K562 (cell line): ENCODE data around the gene DNAJA1. TPM values are rescaled to one million over a fixed set of nuclear protein-coding genes. Genes with fewer than 3 reads are reported as not detected.

Experiments
- BCOR ChIP-seq: fragments of 450-650 bp; IDR thresholded peaks from 2 replicates; pipeline ENCODE4 v1.6.1; 2016
- KAT2B ChIP-seq: IDR thresholded peaks from one replicate; pipeline ENCODE4 v1.6.1; 2012; ENCODE audit warnings: low read depth, mild to moderate bottlenecking, control low read depth, inconsistent platforms, low read length, moderate library complexity
- KDM4B ChIP-seq, 2 experiments: fragments of 450-650 bp in 1 of 2; sonication (generic) in 1 of 2; IDR thresholded peaks; 2 replicates each; pipeline ENCODE4 v1.6.1; 2016 to 2017; ENCODE audit warnings: borderline replicate concordance in 2 of 2, antibody characterized with exemption in 1 of 2, low read depth in 1 of 2, mild to moderate bottlenecking in 1 of 2
- MCM3 ChIP-seq: fragments of 450-650 bp; IDR thresholded peaks from 2 replicates; pipeline ENCODE4 v1.6.1; 2016
- MEIS2 ChIP-seq: fragments of 450-650 bp; IDR thresholded peaks from 2 replicates; pipeline ENCODE4 v1.6.1; 2014; ENCODE audit warnings: mild to moderate bottlenecking; ENCODE audit not compliant: partially characterized antibody
- PRDM10 ChIP-seq: fragments of 450-650 bp; IDR thresholded peaks from 2 replicates; pipeline ENCODE4 v1.6.1; 2018; ENCODE audit not compliant: partially characterized antibody
- RFX5 ChIP-seq: IDR thresholded peaks from 2 replicates; pipeline ENCODE4 v1.6.1; 2011; ENCODE audit warnings: low read depth, mild to moderate bottlenecking, improper control_type of control experiment, low read length
- SRSF7 ChIP-seq: fragments of 200-400 bp; formaldehyde crosslinking; optimal IDR thresholded peaks from 2 replicates; pipeline ENCODE3; 2017; ENCODE audit warnings: mild to moderate bottlenecking, low read depth, low read length
- YY1 ChIP-seq, 3 experiments: IDR thresholded peaks; 2 replicates each; pipeline ENCODE4 v1.6.1; 2011; ENCODE audit warnings: low read length in 2 of 3, mild to moderate bottlenecking in 2 of 3, moderate library complexity in 2 of 3, borderline replicate concordance in 1 of 3, control low read depth in 1 of 3, low read depth in 1 of 3; ENCODE audit not compliant: insufficient read depth in 3 of 3, insufficient replicate concordance in 2 of 3, control insufficient read depth in 1 of 3, insufficient read length in 1 of 3; ENCODE audit errors: extremely low read depth in 1 of 3
- ZNF175 ChIP-seq: fragments of 200-800 bp; sonication (Bioruptor generic); IDR thresholded peaks from 2 replicates; pipeline ENCODE4 v1.6.1; 2016; ENCODE audit warnings: low read depth, mild to moderate bottlenecking, missing genetic modification characterization, missing compliant biosample characterization
- ZNF668 ChIP-seq: fragments of 250-450 bp; sonication (Bioruptor Pico); IDR thresholded peaks from 2 replicates; pipeline ENCODE4 v1.8.0; 2022; ENCODE audit warnings: mild to moderate bottlenecking, inconsistent platforms
- ZNF77 ChIP-seq: fragments of 250-450 bp; sonication (Bioruptor Pico); IDR thresholded peaks from 2 replicates; pipeline ENCODE4 v1.5.0; 2020
- polyA plus RNA-seq, 8 experiments: library from polyadenylated mRNA; depleted of rRNA in 4 of 8; stranded (reverse) in 5 of 8; unstranded in 3 of 8; fragments of >200 nt; fragmentation: Nextera tagmentation in 2 of 8; fragmentation: Illumina TruSeq in 1 of 8; extraction: Ambion mirVana in 2 of 8; extraction: Trizol in 1 of 8; gene quantifications; 2 replicates each; pipeline versions ENCODE4 v1.2.1 to v1.2.3, GENCODE V29; 2011 to 2014; ENCODE audit warnings: inconsistent platforms in 1 of 8, missing spikeins in 1 of 8
- total RNA-seq, 7 experiments: library from RNA; depleted of rRNA in 6 of 7; stranded (reverse); fragments of >200 nt in 6 of 7; fragmentation: Illumina TruSeq in 2 of 7; extraction: Trizol in 2 of 7; gene quantifications; 2 replicates each; pipeline versions ENCODE4 v1.2.1 to v1.2.3, GENCODE V29; 2011 to 2021; ENCODE audit warnings: low replicate concordance in 1 of 7
- TF ChIP-seq, protein P1 (sequence below), 2 experiments: fragments of 450-650 bp; IDR thresholded peaks; 2 replicates each; pipeline ENCODE4 v1.6.1; 2018; ENCODE audit warnings: mild to moderate bottlenecking in 2 of 2, low read depth in 1 of 2; ENCODE audit not compliant: partially characterized antibody in 2 of 2
- TF ChIP-seq, protein P2 (sequence below): fragments of 450-650 bp; IDR thresholded peaks from 2 replicates; pipeline ENCODE4 v1.6.1; 2016; ENCODE audit warnings: borderline replicate concordance
- TF ChIP-seq, protein P3 (sequence below): sonication (generic); formaldehyde crosslinking; IDR thresholded peaks from 2 replicates; pipeline ENCODE4 v1.9.0; 2022; ENCODE audit warnings: mild to moderate bottlenecking, missing genetic modification reagents

The DNAJA1 gene
- total and polyA plus RNA-seq, 9 of the 15 experiments (the other 6 are each of a cell fraction or from before 2014, with no cell fraction given), result 109 to 359 (median 175) TPM

DNA sequence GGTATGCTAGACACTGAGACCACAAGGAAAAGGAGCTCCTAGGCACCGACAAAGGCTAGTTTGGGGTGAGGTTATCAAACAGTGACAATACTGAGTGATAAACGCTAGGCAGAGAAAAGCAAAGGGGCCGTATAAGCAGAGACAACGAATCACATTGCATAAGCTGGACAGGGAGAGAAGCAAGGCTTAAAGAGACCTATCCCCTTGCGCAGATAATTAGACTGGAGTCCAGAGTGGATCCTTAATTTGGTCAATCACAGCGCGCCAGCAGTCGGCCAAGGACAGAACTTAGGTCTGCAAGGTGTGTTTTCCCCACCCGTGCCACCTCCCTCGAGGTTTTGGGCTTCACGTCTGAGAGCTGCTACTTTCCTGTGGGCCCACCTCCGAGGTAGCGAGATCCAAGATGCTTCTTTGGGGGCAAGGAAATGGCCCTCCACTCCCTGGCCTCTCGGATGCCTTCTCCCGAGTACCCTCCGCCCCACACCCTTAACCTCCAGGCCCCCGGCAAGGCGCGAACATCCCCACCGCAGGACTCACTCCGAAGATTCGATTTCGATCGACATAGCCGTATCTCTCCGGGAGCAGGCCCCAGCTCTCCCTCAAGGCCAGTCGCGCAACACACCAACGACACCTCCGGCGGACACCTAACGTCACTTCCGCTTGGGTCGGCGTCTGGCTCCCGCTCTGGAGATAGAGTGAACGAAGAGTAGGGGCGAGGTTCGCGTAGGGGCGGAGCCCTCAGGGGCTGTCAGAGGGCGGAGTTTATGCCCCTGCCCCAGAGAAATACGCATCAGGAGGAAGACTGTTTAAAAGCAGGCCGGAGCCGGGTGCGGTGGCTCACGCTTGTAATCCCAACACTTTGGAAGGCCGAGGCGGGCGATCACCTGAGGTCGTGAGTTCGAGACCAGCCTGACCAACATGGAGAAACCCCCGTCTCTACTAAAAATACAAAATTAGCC, 51.3 kb downstream of the DNAJA1 start, which contains the start of gene SMU1 (continued):
- peak; percentile 90 for TF ChIP-seq BCOR
- no peak for TF ChIP-seq PRDM10
- no peak for TF ChIP-seq ZNF175 (CRISPR knock-in tag)
- TF ChIP-seq SRSF7, result no peak
- TF ChIP-seq, protein P1, sequence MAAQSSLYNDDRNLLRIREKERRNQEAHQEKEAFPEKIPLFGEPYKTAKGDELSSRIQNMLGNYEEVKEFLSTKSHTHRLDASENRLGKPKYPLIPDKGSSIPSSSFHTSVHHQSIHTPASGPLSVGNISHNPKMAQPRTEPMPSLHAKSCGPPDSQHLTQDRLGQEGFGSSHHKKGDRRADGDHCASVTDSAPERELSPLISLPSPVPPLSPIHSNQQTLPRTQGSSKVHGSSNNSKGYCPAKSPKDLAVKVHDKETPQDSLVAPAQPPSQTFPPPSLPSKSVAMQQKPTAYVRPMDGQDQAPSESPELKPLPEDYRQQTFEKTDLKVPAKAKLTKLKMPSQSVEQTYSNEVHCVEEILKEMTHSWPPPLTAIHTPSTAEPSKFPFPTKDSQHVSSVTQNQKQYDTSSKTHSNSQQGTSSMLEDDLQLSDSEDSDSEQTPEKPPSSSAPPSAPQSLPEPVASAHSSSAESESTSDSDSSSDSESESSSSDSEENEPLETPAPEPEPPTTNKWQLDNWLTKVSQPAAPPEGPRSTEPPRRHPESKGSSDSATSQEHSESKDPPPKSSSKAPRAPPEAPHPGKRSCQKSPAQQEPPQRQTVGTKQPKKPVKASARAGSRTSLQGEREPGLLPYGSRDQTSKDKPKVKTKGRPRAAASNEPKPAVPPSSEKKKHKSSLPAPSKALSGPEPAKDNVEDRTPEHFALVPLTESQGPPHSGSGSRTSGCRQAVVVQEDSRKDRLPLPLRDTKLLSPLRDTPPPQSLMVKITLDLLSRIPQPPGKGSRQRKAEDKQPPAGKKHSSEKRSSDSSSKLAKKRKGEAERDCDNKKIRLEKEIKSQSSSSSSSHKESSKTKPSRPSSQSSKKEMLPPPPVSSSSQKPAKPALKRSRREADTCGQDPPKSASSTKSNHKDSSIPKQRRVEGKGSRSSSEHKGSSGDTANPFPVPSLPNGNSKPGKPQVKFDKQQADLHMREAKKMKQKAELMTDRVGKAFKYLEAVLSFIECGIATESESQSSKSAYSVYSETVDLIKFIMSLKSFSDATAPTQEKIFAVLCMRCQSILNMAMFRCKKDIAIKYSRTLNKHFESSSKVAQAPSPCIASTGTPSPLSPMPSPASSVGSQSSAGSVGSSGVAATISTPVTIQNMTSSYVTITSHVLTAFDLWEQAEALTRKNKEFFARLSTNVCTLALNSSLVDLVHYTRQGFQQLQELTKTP (IDR thresholded peaks at IDR 0.05; ENCODE audit: low read depth in 1 of 2, partially characterized antibody in 2 of 2), result no peak
- TF ChIP-seq KDM4B (IDR thresholded peaks at IDR 0.05; ENCODE audit: borderline replicate concordance in 2 of 2, low read depth in 1 of 2), result 0 out of 4 replicates have a peak, but pooled peaks of 1 of the 2 experiments have one; percentile 68
- TF ChIP-seq MCM3, result no peak
- TF ChIP-seq, protein P2, sequence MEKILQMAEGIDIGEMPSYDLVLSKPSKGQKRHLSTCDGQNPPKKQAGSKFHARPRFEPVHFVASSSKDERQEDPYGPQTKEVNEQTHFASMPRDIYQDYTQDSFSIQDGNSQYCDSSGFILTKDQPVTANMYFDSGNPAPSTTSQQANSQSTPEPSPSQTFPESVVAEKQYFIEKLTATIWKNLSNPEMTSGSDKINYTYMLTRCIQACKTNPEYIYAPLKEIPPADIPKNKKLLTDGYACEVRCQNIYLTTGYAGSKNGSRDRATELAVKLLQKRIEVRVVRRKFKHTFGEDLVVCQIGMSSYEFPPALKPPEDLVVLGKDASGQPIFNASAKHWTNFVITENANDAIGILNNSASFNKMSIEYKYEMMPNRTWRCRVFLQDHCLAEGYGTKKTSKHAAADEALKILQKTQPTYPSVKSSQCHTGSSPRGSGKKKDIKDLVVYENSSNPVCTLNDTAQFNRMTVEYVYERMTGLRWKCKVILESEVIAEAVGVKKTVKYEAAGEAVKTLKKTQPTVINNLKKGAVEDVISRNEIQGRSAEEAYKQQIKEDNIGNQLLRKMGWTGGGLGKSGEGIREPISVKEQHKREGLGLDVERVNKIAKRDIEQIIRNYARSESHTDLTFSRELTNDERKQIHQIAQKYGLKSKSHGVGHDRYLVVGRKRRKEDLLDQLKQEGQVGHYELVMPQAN, result peak; percentile 65
- TF ChIP-seq MEIS2, result peak; percentile 65
- TF ChIP-seq YY1 (IDR thresholded peaks at IDR 0.05; ENCODE audit: borderline replicate concordance in 1 of 3, control insufficient read depth in 1 of 3, extremely low read depth in 1 of 3, insufficient read depth in 3 of 3, insufficient read length in 1 of 3, insufficient replicate concordance in 2 of 3, low read depth in 1 of 3, low read length in 2 of 3), result peak in 1 of 3 experiments; percentile 14
- no peak for TF ChIP-seq RFX5
- TF ChIP-seq ZNF77, result no peak
- TF ChIP-seq, protein P3, sequence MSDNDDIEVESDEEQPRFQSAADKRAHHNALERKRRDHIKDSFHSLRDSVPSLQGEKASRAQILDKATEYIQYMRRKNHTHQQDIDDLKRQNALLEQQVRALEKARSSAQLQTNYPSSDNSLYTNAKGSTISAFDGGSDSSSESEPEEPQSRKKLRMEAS (CRISPR knock-in tag), result peak; percentile 49; the same call in 1 of the 2 replicates
- TF ChIP-seq KAT2B, result no peak
- TF ChIP-seq ZNF668, result no peak
